SIG-M5 treated with dmso at 0.1 percent for 504 hours (cell line): Measurements from ENCODE around the gene CDT1.
"Not testable (repeated sequence)": the region's sequence is repeated elsewhere in the genome, so short reads cannot be mapped to it uniquely, and the experiment has no call there.

Source experiments
- DNase-seq: peaks from one replicate; lab custom pipeline; 2025; ENCODE audit not compliant: unreplicated experiment; lab: John Stamatoyannopoulos, UW

Gene CDT1

DNA sequence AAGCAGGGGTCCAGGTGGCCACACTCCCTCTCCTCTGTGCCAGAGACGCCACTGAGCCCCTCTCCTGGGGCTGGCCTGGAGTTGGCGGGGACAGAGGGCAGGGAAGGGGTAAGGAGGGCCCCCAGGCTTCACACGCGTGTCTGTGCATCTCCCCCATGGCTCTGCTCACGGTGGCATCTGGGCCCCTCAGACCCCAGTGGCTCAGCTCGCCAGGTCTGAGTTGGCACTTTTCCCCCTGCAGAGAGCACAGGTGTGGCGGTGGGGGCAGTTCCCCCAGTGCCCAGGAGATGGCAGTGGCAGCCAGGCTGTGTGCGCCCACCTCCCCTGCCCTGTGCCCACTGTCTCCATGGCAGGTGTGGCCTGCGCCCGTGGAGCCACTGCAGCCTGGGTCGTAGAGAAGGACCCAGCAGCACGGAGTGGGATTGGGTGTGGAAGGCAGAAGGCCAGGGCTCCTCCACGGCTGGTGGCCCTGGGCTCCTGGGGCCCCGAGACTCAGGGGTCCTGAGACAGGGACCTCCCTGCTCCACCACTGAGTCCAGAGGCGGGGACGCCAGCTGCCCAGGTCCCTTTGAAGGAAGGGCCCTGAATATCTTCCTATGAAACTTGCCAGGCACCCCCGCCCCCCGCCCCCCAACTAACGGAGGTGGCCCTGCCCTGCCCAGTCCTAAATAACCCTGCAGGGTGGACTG lies 12.5 kb downstream of the CDT1 start:
- DNase-seq = no peak

DNA sequence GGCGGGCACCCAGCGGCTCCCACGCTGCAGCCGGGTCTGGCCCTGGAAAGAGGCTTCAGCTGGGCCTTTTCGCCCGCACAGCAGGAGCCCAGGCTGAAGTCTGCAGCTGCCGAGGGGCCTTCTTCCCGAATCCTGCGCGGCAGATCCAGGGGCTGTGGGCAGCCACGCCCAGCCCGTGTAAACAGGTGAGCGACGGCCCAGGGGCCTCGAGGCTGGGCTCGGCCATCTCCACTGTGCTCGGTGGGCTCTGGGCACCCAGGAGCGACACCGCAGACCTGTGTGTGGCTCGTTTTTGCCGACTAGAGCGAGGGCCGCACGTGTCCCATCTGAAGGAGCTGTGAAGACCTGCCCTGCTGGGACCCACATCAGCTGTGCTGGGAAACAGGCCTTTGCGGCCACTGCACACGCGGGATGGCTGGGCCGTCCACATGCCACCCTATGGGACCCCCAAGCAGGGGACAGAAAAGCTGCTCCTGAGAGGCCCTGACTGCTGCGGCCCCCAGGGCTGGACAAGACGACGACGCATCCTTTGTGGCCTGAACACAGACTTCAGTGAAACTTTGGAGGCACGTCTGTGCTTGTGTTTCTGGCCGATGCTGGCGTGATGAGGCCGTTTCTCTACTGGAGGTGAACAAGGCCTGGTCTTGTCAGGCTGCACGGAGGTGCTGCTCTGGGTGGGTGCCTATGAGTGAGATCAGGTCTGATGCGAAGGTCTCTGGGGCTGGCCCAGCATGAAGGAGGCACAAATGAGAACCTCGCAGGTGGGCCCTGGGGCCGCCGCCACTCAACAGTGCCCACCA lies 13.3 kb downstream of the CDT1 start:
- DNase-seq = no peak

- no peak for DNase-seq
Observed at GRCh38 chr16:88817785-88818574, 14.4 kb downstream of the CDT1 start.

GRCh38 chr16:88818575-88818874 lies 14.9 kb downstream of the CDT1 start:
- DNase-seq = no peak

- no peak for DNase-seq
Observed at GRCh38 chr16:88819126-88819525, 15.5 kb downstream of the CDT1 start.

DNA sequence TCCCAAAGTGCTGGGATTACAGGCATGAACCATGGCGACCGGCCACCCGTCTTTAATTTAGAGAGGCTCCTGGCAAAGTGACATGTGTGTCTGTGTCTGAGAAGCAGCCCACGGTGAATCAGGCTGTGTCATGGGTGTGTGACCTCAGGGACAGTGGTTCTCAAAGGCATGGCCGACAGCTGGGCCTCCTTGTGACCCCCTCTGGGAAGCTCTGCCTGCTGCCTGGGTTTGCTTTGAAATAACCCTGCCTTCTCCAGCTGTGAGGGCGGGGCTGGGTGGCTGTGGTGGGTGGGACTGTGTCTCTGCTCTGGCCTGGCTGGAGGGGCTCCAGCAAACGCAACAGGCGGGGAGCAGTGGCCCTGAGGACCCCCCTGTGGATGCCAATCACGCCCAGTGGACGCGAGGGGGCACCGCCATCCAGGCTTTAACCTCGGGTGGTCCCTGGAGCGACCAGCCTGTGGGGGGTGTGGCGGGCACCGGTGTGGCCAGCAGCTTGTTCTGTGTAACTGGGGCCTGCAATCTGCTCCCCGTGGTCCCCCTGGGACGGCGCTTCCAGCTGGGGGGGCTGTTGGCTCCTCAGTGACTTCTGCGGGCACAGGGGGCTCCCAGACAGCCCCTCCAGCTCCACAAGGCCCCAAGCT lies 16.9 kb downstream of the CDT1 start:
- DNase-seq = no peak

GRCh38 chr16:88821168-88821850 lies 17.7 kb downstream of the CDT1 start:
- no peak for DNase-seq

DNA sequence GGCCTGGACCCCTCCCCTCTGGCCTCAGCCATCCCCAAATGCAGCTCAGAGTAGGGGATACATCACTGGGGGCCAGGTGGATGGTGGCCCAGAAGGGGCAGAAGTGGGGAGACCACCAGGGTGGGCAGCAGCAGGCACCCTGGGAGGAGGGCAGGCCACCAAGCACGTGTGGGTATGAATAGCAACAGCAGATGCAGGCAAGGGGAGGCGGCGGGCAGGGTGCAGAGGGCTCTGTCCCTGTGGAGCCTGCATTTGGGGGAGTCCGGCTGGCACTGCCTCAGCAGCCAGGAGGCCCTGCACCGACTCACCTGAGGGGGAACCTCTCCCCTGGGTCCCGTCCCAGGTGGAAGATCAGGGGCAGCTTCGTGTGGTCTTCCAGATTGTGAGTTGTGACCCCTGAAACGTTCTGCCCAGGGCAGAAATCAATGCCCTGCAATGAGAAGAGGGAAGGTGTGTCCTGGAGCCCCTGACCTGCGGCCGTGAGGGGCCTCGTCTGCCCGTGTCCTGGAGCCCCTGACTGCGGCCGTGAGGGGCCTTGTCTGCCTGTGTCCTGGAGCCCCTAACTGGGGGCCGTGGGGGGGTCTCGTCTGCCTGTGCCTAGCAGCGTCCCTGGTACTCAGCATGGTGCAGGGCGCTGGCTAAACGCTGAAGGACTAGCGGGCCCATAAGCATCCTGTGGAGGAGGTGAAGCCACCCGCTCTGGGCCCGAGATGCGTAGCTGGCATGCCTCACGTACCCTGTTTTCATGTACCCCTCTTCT lies 18.9 kb downstream of the CDT1 start:
- DNase-seq = no peak

DNA sequence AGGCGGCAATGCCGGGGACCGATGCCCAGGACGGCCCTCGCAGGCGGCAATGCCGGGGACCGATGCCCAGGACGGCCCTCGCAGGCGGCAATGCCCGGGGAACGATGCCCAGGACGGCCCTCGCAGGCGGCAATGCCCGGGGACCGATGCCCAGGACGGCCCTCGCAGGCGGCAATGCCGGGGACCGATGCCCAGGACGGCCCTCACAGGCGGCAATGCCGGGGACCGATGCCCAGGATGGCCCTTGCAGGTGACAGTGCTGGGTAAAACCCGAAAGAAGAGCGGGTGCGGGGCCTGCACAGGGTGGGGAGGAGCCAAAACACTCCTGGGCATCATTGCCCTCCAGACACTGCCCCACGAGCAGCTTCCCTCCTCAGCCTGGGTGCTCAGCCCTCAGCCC lies 20.1 kb downstream of the CDT1 start:
- DNase-seq = not testable (repeated sequence)

DNA sequence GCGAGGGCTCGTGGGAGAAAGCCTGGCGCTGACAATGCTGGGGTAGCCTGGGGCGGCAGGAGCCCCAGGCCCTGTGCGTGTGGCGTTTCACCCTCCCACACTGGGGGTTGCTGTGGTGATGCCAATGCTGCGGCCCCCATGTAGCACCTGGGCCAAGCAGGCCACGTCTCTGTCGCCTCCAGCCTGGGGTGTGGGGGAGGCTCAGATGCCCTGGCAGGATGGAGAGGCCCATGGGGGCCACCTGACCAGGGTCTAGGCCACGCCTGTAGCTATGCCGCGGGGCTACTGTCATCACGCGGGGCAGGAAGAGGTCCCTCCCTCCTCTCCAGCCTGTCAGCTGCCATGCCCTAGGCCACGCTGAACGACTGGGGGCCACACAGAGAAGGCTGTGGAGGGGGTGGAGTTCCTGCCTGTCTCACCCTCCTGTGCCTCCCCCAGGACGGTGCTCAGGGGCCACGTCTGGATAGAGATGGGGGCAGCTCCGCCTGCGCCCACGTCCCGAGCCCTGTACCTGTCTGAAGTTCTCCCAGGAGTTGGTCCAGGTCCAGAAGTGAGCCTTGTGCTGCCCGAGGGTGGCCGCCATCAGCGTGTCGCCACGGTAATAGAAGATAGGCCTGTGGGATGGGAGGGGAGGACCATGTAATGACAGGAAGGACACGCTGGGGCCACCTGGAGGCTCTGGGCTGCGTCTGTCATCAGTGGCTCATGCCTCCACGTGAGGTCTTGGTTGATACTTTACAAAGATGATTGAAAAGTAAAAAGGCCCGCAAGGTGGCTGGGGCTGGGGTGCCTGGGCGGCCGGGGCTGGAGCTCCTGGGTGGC lies 20.9 kb downstream of the CDT1 start:
- no peak for DNase-seq

- no peak for DNase-seq
Observed at GRCh38 chr16:88825146-88825545, 21.6 kb downstream of the CDT1 start.

DNA sequence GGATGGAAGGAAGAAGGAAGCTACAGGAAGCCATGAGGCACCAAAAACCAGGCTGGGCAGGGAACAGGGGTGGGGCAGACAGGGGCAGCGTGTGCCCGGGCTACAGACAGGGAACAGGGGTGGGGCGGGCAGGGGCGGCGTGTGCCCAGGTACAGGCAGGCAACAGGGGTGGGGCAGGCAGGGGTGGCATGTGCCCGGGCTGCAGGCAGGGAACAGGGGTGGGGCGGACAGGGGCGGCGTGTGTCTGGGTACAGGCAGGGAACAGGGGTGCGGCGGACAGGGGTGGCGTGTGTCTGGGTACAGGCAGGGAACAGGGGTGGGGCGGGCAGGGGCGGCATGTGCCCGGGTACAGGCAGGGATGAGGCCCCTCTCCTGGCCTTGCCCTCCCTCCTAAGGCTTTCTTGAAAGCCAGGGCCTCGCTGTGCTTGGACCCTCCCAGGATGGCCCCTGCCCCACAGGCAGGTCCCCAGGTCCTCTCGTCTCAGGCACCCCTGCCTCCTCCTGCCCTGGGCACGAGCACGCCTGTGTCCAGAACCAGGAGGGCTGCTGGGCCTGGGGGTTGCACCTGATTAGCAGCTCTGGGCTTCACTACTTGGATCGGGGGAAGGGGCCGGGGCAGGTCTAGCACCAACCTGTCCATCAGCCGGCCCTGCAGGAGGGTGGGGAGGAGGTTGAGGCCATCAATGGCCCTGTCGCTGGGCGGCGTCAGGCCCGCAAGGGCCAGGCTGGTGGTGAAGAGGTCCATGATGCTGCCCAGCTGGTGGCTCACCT lies 22.7 kb downstream of the CDT1 start:
- no peak for DNase-seq

GRCh38 chr16:88827727-88828126 lies 24.1 kb downstream of the CDT1 start:
- DNase-seq = no peak

- DNase-seq = no peak
Observed at GRCh38 chr16:88828711-88829110, 25.1 kb downstream of the CDT1 start.

DNA sequence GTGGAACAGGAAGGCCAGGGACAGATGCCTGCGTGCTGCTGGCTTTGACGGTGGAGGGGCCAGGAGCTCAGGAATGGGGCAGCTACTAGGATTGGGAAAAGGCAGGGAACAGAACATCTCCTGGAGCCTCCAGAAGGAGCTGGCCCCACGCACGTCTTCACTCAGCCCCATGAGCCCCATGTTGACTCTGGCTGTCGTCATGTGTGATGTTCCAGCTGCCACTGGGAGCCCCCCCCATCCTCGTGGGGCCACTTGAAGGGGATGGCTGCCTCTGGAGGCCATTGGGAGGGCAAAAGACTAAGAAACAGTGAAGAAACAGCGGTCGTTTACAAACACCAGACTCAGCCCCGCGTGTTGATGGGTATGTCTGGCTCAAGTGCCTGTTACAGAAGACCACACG lies 26.7 kb downstream of the CDT1 start:
- no peak for DNase-seq

- DNase-seq = no peak
Observed at GRCh38 chr16:88830783-88831182, 27.2 kb downstream of the CDT1 start.

DNA sequence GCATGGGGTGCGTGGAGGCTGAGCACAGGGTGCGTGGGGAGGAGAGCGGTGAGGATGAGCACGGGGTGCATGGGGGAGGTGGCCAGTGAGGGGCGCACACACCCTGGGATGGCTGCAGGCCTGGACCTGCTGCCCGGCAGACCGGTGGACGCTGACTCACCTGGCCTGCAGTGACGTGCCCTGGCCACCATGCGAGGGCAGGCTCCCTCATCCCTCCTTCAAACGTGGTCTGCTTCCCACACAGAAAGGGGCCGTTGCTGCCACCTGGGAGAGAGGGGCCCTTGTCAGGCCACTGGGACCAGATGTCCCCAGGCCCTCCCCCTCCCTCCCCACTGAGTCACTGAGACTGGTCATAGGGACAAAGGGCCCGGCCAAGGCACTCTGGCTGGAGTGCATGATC lies 28.2 kb downstream of the CDT1 start:
- no peak for DNase-seq

- no peak for DNase-seq
Observed at GRCh38 chr16:88833086-88833485, 29.5 kb downstream of the CDT1 start.

DNA sequence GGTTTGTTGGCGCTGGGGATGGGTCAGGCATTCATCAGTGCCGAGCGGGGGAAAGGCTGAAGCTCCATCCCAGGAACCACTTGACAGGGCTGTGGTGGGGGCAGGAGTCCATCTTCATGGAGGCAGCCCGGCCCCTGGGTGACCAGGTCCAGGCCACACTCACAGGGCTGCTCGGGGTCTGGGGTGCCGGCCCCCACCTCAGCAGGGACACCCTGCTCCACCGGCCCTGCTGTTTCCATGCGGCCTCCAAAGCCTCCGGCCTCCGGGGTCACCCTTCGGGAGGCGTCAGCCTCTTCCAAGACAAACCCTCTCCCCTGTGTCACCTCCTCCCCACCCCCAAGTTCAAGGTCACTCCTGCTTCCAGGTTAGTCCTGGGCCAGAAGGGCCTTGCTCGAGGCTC lies 31.1 kb downstream of the CDT1 start:
- DNase-seq = no peak
